ENCODE measurements around the gene LRRC39. TPM values are rescaled to one million over a fixed set of nuclear protein-coding genes. Genes with fewer than 3 reads are reported as not detected.

Gene LRRC39
- total RNA-seq, 1 donor from 2014 or later, result 1.1 TPM

DNA sequence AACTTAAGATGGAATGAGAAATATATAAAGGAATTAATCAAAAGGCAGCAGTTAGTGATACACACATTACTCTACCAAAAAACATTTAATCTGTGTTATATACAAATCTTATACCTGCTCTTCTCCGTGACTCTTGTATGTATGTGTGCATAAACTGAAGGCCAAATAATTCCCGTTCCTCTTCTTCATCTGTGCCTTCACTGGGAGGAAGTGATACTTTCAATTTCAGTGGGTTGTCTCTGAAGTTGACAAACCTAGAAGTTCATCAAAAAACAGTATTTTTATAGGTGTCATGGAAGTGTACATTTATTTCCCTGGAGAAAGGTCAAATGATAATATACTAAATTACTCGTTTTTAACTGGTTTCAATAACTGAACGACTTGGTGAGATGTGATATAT is 25.8 kb downstream of the LRRC39 start:
- TF ChIP-seq, protein P1, sequence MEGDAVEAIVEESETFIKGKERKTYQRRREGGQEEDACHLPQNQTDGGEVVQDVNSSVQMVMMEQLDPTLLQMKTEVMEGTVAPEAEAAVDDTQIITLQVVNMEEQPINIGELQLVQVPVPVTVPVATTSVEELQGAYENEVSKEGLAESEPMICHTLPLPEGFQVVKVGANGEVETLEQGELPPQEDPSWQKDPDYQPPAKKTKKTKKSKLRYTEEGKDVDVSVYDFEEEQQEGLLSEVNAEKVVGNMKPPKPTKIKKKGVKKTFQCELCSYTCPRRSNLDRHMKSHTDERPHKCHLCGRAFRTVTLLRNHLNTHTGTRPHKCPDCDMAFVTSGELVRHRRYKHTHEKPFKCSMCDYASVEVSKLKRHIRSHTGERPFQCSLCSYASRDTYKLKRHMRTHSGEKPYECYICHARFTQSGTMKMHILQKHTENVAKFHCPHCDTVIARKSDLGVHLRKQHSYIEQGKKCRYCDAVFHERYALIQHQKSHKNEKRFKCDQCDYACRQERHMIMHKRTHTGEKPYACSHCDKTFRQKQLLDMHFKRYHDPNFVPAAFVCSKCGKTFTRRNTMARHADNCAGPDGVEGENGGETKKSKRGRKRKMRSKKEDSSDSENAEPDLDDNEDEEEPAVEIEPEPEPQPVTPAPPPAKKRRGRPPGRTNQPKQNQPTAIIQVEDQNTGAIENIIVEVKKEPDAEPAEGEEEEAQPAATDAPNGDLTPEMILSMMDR (IDR thresholded peaks at IDR 0.05; ENCODE audit: unreplicated experiment), result no peak
- no peak overlapping the region for H3K27ac Mint-ChIP-seq
- no peaks in the 10 kb centered on the region for H3K9me3 Mint-ChIP-seq (ENCODE audit: low read depth)
- H3K4me3 Mint-ChIP-seq (ENCODE audit: low read depth), result no peak overlapping the region
- H3K36me3 Mint-ChIP-seq (ENCODE audit: insufficient read depth), result peaks cover 5% of the 10 kb centered on the region
- no peaks in the 10 kb centered on the region for H3K27me3 Mint-ChIP-seq
- no peaks in the 10 kb centered on the region for H3K4me1 Mint-ChIP-seq (ENCODE audit: low read depth)
- no peak for DNase-seq (ENCODE audit: low spot score, unreplicated experiment)

DNA sequence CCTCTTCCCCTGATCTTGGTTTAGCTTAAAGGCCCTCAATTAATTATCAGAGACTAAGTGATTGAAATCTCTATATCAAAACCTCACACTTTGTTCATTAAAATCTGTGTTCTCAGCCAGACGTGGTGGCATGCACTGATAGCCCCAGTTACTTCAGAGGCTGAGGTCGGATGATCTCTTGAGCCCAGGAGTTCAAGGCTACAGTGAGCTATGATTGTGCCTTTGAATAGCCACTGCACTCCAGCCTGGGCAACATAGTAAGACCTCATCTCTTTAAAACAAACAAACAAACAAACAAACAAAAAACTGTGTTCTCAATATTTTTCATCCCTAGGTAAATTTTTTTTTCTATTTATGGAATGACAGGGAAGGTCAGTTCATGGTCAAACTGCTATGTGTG is 26.4 kb downstream of the LRRC39 start:
- Mint-ChIP-seq H3K36me3 (ENCODE audit: insufficient read depth) (peaks cover 6% of the 10 kb centered on the region), H3K9me3 (ENCODE audit: low read depth) (no peaks in the 10 kb centered on the region), H3K4me1 (ENCODE audit: low read depth) (no peaks in the 10 kb centered on the region), H3K4me3 (ENCODE audit: low read depth) (no peak overlapping the region), H3K27me3 (no peaks in the 10 kb centered on the region), H3K27ac (no peak overlapping the region)
- no peak for DNase-seq (ENCODE audit: low spot score, unreplicated experiment)
- TF ChIP-seq, protein P1 (IDR thresholded peaks at IDR 0.05; ENCODE audit: unreplicated experiment), result no peak

DNA sequence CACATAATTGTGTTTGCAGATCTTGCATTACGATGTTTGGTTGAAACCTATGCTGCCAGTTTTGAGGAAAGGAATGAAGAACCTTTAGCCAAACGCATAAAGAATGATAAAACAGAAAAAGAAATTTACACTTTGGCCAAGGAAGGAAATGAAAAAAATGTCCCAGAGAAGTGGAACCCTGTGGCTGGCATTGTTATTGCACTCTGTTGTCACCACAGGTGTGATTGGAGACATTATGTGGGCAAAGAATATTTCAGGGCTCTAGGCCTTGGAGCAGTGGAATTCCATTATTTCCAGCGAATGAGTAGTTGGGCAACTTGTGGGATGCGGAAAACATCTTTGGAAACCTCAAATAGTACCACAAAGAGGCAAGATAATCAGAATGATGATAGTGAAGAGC is 30.2 kb downstream of the LRRC39 start:
- Mint-ChIP-seq H3K27me3 (no peaks in the 10 kb centered on the region), H3K4me3 (ENCODE audit: low read depth) (no peak overlapping the region), H3K9me3 (ENCODE audit: low read depth) (no peaks in the 10 kb centered on the region), H3K27ac (no peak overlapping the region), H3K4me1 (ENCODE audit: low read depth) (no peaks in the 10 kb centered on the region), H3K36me3 (ENCODE audit: insufficient read depth) (peaks cover 16% of the 10 kb centered on the region)
- TF ChIP-seq, protein P1 (IDR thresholded peaks at IDR 0.05; ENCODE audit: unreplicated experiment), result peak; percentile 10
- DNase-seq (ENCODE audit: low spot score, unreplicated experiment), result no peak

DNA sequence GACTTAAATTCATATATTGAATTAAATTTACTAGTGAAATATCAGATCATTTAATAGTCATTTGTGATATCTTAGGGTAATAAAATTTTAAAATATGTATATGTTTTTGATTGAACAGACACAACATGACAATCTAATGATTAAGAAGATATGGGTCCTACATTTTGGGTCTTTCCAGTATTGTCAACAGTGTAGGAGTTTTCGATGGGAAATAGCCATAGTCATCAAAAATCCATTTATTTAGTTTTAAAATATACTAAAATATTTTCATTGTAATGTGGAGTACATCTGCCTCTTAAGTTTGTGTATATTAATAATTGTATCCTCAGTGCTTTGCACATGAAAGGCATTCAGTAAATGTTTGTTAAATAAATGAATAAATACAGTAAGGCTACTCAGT is 31.1 kb downstream of the LRRC39 start:
- no peaks in the 10 kb centered on the region for H3K9me3 Mint-ChIP-seq (ENCODE audit: low read depth)
- H3K27me3 Mint-ChIP-seq, result no peaks in the 10 kb centered on the region
- H3K27ac Mint-ChIP-seq, result no peak overlapping the region
- TF ChIP-seq, protein P1 (IDR thresholded peaks at IDR 0.05; ENCODE audit: unreplicated experiment), result no peak
- DNase-seq (ENCODE audit: low spot score, unreplicated experiment), result no peak
- peaks cover 22% of the 10 kb centered on the region for H3K36me3 Mint-ChIP-seq (ENCODE audit: insufficient read depth)
- H3K4me1 Mint-ChIP-seq (ENCODE audit: low read depth), result no peaks in the 10 kb centered on the region
- H3K4me3 Mint-ChIP-seq (ENCODE audit: low read depth), result no peak overlapping the region

DNA sequence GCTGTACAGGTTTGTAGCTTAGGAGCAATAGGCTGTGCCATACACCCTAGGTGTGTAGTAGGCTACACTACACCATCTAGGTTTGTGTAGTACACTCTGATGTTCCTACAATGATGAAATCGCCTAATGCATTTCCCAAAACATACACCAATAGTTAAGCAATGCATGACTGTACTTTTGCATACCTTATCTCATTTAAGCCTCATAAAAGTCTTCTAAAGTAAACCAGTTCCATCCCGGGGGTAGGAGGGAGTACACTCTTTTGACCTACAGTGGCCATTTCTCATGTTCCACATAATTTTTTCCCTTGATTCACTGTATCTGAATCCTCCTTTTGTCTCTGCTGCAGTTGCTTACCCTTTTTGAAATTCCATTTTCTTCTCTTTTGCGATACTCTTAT is 32.9 kb downstream of the LRRC39 start:
- TF ChIP-seq, protein P1 (IDR thresholded peaks at IDR 0.05; ENCODE audit: unreplicated experiment), result no peak
- no peaks in the 10 kb centered on the region for H3K9me3 Mint-ChIP-seq (ENCODE audit: low read depth)
- no peaks in the 10 kb centered on the region for H3K27me3 Mint-ChIP-seq
- no peak overlapping the region for H3K27ac Mint-ChIP-seq
- peaks cover 24% of the 10 kb centered on the region for H3K36me3 Mint-ChIP-seq (ENCODE audit: insufficient read depth)
- no peak overlapping the region for H3K4me3 Mint-ChIP-seq (ENCODE audit: low read depth)
- no peak for DNase-seq (ENCODE audit: low spot score, unreplicated experiment)
- no peaks in the 10 kb centered on the region for H3K4me1 Mint-ChIP-seq (ENCODE audit: low read depth)

All from progenitor cell of endocrine pancreas (in vitro differentiated cells).